ENCODE results near the gene IL20.

Gene IL20

DNA sequence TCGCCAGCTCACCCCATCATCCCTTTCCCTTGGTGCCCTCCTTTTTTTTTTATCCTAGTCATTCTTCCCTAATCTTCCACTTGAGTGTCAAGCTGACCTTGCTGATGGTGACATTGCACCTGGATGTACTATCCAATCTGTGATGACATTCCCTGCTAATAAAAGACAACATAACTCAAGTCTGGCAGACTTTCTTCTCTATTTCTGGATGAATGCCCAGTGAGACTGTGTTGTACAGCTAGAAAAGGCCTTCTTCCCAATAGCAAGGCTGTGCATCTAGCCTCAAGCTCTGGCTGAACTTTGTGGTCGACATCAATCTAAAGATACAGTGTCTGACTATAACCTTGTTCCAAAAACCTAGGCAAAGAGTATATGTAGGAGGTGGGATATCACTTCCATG lies 38.3 kb downstream of the IL20 start:
- no peak for DNase-seq (ENCODE audit: low spot score)

GRCh38 chr1:206904423-206905142 lies 39.2 kb downstream of the IL20 start:
- no peak for DNase-seq (ENCODE audit: low spot score)

DNA sequence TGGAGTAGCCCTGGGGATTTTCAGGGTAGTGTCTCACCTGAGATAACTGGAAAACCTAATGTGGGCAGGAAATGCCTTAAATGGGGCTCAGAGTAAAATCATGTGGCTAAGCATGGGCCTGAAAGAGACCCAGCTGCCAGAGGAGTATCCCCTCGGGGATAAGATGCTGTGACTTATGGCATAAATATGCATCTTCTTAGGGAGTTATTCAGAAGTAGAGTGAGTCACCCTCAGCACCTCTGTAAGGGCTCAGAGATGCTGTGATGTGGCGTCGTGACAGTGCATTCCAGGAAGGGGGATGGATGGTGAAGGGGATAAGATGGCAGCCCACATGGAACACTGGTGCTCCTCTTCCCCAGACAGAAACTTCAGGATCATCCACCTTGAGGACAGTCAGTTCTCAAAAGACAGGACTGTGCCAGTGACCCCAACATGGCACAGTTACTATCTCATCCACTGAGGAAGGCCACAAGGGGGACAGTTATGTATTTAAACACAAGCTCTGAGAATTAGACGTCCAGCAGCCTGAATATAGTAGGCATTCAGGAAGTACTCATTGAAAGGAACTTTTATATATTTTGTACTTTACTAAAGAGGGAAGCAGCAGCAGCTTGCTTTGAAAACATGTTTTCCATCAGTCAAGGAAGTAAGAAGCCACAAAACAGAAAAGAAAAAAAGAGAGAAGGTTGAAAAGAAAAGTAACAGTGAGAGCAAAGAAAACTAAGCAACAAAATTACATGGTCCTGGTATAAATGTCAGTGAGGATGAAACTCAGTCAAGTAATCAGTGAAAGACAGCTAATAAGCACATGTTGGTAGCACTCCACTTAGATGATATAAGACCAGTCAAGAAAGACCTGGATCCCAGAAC lies 40.1 kb downstream of the IL20 start:
- no peak for DNase-seq (ENCODE audit: low spot score)

DNA sequence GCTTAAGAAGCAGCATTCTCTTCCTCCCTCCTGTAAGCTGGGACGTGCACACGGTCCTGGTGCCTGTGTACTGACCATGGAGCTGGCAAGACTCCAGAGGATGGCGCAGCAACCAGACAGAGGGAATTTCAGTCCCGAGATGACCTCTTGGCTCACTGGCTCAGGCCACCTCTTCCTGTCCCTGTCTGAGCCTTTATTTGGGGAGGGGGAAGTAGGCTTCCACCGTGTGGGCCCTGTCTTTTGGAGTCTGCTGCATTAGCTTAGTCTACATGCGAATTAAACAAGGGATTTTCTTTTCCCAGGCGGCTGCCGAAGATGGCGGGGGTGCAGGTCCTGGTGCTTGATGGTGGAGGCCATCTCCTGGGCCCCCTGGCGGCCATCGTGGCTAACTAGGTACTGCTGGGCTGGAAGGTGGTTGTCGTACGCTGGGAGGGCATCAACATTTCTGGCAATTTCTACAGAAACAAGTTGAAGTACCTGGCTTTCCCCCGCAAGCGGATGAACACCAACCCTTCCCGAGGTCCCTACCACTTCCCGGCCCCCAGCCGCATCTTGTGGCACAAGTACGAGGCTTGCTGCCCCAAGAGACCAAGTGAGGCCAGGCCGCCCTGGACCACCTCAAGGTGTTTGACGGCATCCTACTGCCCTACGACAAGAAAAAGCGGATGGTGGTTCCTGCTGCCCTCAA lies 42.0 kb downstream of the IL20 start:
- peak; percentile 44 for DNase-seq (ENCODE audit: low spot score)

DNA sequence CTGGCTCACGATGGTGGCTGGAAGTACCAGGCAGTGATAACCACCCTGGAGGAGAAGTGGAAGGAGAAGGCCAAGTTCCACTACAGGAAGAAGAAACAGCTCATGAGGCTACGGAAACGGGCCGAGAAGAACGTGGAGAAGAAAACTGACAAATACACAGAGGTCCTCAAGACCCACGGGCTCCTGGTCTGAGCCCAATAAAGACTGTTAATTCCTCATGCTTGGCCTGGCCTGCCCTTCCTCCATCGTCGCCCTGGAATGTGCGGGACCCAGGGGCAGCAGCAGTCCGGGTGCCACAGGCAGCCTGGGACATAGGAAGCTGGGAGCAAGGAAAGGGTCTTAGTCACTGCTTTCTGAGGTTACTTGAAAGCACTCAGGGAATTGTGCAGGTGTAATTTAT lies 42.6 kb downstream of the IL20 start:
- DNase-seq (ENCODE audit: low spot score): no peak

DNA sequence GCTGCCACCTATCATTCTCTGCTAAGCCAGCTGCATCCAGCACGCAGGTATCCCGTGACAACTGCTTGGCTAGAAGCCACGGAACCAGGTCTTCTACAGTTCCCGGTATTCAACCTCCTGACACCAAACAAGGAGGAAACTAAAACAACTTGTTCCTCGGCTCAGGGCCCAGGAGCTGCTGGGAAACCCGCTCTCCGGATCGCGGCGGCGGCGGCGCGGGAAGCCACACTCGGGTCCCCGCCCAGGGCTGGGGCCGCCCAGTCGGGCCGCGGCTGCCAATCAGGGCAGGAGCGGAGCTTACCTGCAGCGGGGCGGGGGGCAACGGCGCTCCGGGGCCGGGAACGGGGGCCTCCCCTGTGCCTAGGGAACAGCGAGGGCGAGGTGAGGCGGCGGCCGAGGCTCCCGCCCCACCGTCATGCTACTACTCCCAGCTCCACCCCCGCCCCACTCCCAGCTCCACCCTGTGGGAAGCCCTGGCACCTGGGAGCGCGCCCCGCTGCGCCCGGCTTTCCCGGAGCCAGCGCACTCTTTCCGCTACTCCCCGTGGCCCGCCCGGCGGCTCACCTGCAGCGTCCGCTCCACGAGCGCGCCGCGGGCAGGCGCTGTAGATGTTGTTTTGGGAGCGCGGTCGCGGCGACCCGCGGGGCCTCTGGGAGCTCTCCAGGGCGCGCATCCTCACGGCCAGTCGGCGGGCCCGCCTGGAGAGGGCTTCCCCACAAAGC lies 43.9 kb downstream of the IL20 start:
- DNase-seq (ENCODE audit: low spot score): peak; percentile 87

DNA sequence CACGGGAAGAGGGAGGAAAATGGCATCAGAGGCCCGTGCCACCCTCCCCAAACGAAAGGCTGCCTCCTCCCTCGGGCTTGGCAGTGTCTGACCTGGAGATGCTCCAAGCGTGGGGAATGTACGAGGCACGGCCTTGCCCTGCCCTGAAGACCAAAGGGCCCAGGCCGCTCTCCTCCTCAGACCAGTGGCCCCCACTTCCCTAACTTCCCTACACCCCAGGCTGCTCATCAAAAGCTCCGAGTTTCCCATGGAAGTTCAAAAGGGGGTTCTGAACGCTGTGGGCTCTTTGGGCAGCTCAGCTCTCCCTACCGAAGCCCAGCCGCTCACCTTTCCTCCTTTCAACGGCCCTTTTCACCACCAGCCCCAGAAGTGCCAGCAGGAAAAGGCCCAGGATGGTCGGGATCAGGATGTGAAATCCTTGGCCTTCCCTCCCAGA lies 44.5 kb downstream of the IL20 start:
- peak; percentile 26 for DNase-seq (ENCODE audit: low spot score)

- DNase-seq (ENCODE audit: low spot score): peak; percentile 55
Measured at GRCh38 chr1:206911064-206911663, 45.7 kb downstream of the IL20 start.

GRCh38 chr1:206912445-206913095 lies 47.1 kb downstream of the IL20 start:
- DNase-seq (ENCODE audit: low spot score): peak; percentile 83

DNA sequence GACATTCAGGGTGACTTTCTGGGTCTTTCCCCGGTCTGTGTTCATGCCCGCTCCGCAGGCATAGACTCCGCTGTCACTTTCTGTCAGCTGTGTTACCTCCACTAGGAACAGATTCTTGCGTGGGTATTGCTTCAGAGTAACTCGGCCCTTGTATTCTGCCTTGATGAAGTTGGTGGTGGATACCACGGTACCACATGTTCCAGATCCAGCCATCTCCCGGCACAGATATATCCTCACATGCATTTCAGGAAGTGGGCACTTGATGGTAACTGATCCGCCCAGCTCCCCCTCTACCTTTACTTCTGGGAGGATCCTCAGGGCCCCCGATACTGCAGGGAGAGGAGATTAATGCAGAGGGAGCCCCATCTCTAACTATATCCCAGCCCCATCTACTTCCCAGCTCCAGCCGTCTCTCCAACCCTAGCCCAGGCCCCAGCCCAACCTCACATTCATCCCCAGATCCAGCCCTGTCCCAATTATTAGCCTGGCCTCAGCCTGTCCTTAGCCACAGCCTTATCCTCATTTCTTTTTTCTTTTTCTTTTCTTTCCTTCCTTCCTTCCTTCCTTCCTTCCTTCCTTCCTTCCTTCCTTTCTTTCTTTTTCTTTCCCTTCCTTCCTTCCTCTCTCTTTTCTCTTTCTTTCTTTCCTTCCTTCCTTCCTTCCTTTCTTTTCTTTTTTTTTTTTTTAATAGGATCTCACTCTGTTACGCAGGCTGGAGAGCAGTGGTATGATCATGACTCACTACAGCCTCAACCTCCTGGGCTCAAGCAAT lies 48.5 kb downstream of the IL20 start:
- DNase-seq (ENCODE audit: low spot score): no peak

DNA sequence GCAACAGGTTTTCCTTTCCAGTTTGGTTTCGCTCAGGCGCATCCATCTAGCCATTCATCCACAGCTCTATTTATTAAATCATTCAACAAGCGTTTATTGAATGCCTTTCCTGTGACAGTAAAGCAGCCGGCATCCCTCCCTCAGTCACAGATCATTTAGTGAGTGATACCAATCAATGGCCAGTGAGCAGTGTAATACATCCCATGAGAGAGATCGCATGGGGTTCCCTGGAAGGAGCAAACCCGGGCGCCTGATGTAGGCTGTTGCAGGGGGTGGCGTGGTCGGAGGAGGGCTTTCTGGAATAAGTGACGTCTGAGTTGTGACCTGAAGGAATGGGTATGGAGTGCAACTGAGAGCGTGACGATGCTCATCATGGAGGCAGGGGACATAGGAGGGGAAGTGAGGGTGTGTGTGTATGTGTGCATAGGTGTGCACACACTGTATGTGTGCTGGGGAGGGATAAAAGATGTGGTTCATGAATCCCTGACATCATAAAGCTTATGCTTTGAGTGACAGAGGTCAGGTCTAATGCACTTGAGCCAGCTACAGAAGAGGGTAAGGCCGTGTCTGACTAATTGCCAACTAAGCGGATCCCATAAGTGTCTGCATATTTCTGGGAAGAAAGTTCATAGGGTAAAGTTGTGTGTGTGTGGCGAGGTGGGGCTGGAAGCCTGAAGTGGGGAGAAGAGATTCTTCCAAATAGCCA lies 49.8 kb downstream of the IL20 start:
- DNase-seq (ENCODE audit: low spot score): no peak

DNA sequence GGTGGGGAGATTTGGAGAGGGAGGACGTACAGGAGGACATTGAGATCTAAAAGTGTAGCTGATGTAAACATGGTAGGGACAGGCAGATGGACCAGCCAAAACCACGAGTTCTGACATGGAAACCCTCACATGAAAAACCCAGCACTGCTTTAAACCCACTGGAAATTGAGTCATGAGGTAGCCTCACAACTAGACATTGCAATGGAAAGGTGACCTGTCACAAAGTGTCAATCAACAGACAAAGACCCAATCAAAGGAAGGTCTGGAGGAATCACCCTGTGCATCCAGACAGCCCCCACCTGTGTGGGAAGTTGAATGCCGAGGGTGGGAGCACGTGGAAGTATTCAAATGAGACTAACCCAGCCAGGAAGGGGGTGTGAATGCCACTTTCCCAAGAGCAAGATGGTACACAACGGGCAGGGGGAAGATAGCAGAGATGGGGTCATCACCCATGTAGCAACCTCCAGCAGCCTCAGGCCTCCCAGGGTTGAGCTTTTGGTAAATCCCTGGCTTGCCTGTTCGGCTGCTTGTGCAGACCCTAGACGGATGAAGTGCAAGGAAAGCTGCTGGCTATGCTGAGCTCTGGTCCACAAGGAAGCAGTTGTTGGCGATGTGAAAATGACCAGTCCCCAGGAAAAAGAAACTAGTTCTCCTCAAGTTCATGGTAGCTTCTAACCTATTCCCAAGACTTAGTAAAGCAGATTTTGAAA lies 50.7 kb downstream of the IL20 start:
- DNase-seq (ENCODE audit: low spot score): no peak

DNA sequence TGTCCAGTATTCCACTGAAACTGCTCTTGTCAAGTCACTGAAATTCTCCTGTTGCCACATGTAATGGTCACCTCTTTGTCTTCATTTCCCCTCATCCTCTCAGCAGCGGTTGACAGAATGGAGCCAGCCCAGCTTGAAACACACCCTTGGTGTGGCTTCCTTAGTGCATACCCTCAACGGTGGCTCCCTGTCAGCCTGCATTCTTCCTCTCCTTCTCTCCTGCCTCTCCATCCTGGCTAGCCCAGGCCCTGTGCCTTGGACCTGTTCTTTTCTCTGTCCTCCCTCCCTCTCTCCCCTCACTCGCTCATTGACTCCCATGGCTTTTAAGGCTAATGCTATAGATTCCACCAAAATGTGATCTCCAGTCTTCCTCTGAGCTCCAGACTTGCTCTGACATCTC lies 52.7 kb downstream of the IL20 start:
- DNase-seq (ENCODE audit: low spot score): no peak

Data from iPS-NIHi11 (cell line).